Transverse colon (tissue), 4 donors: ENCODE measurements around the gene SNAPC3. TPM values are rescaled to one million over a fixed set of nuclear protein-coding genes. Genes with fewer than 3 reads are reported as not detected.

Source experiments
- DNase-seq: peaks from one replicate; pipeline ENCODE4 v3.0.0-alpha.2; 2019
- H3K27ac ChIP-seq, 4 donors: fragments of 200-600 bp; sonication (generic); 2 replicates each; pipeline ENCODE4 v1.5.1; 2016 to 2018; ENCODE audit warnings: inconsistent platforms in 4 of 4
- H3K27me3 ChIP-seq: fragments of 200-600 bp; sonication (generic); 2 replicates; pipeline ENCODE4 v1.5.1; 2017; ENCODE audit warnings: inconsistent platforms
- H3K36me3 ChIP-seq, 4 donors: fragments of 200-600 bp; sonication (generic); 2 replicates each; pipeline ENCODE4 v1.5.1; 2017 to 2019; ENCODE audit warnings: inconsistent platforms in 4 of 4
- H3K4me1 ChIP-seq, 4 donors: fragments of 200-600 bp; sonication (generic); 2 replicates each; pipeline ENCODE4 v1.5.1; 2017 to 2020; ENCODE audit warnings: inconsistent platforms in 4 of 4
- H3K4me3 ChIP-seq, 4 donors: fragments of 200-600 bp; sonication (generic); 1 replicate in 1 of 4; 2 replicates in 3 of 4; pipeline versions ENCODE4 v1.5.1 to v1.6.1; 2017 to 2019; ENCODE audit warnings: inconsistent platforms in 4 of 4
- H3K9me3 ChIP-seq, 2 donors: fragments of 200-600 bp; sonication (generic); 2 replicates each; pipeline ENCODE4 v1.5.1; 2017 to 2019; ENCODE audit warnings: inconsistent platforms in 2 of 2
- EP300 ChIP-seq: sonication (generic); formaldehyde crosslinking; IDR thresholded peaks from one replicate; pipeline ENCODE4 v1.6.1; 2017; ENCODE audit warnings: antibody characterized with exemption, low read depth
- POLR2A ChIP-seq: fragments of 450-650 bp; IDR thresholded peaks from one replicate; pipeline ENCODE4 v1.6.1; 2016; ENCODE audit warnings: antibody characterized with exemption, mild to moderate bottlenecking, moderate library complexity
- POLR2AphosphoS5 ChIP-seq, 3 donors: sonication (generic); formaldehyde crosslinking; IDR thresholded peaks; one replicate each; pipeline ENCODE4 v1.6.1; 2016; ENCODE audit warnings: antibody characterized with exemption in 3 of 3
- WGBS, 2 donors: methylation state at CpG; one replicate each; pipeline ENCODE4 v1.1.5; 2018; ENCODE audit warnings: low coverage in 1 of 2; 5-methylcytosine and 5-hydroxymethylcytosine counted together
- in situ Hi-C, 4 donors: fragments of 200-750 bp; cut with MboI; loops; one replicate each; pipeline versions ENCODE4 v1.15.0 to v1.15.1; 2017; ENCODE audit warnings: low sequenced_read_pairs in 3 of 4, low pct_ligation_motif_present in 1 of 4, low pct_unique_long_range_greater_than_20kb in 1 of 4
- intact Hi-C: fragments of 100-400 bp; cut with DNase I; formaldehyde crosslinking; loops from one replicate; pipeline ENCODE4 v1.15.1; 2023; ENCODE audit warnings: low total_unique reads
- total RNA-seq, 4 donors: library from RNA; depleted of rRNA; stranded (reverse); fragments of >200 nt; gene quantifications; one replicate each; pipeline ENCODE4 v1.1.0, GENCODE V29; 2016
- TF ChIP-seq, protein P1 (sequence below), 5 experiments: fragments of 200-600 bp in 3 of 5; fragments of 450-650 bp in 2 of 5; sonication (generic) in 3 of 5; IDR thresholded peaks; 1 replicate in 2 of 5; 2 replicates in 3 of 5; pipeline ENCODE4 v1.5.1; 2016 to 2017; ENCODE audit warnings: antibody characterized with exemption in 5 of 5, inconsistent platforms in 3 of 5, mild to moderate bottlenecking in 2 of 5, moderate library complexity in 1 of 5

The SNAPC3 gene
- total RNA-seq, 4 donors from 2014 or later: 44.9 to 70.7 (median 52.5) TPM

DNA sequence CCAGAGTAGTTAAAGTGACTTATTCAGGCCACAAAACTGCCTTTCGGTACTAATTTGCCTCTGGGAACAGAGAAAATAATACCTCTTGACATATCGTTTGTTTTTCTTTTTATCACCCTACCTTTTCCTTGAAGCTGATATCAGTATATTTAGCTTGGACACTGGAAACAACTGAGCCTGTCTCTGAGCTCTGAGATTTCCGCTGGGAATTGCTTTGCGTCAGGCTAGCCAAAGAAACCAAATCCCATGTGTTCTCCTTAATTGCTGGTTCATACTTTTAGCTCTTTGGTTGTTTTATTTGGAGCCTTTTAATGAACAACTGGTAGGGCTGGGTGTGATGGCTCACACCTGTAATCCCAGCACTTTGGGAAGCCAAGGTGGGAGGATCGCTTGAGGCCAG, 30.3 kb upstream of the SNAPC3 start:
- TF ChIP-seq POLR2A: no peak
- TF ChIP-seq, protein P1, sequence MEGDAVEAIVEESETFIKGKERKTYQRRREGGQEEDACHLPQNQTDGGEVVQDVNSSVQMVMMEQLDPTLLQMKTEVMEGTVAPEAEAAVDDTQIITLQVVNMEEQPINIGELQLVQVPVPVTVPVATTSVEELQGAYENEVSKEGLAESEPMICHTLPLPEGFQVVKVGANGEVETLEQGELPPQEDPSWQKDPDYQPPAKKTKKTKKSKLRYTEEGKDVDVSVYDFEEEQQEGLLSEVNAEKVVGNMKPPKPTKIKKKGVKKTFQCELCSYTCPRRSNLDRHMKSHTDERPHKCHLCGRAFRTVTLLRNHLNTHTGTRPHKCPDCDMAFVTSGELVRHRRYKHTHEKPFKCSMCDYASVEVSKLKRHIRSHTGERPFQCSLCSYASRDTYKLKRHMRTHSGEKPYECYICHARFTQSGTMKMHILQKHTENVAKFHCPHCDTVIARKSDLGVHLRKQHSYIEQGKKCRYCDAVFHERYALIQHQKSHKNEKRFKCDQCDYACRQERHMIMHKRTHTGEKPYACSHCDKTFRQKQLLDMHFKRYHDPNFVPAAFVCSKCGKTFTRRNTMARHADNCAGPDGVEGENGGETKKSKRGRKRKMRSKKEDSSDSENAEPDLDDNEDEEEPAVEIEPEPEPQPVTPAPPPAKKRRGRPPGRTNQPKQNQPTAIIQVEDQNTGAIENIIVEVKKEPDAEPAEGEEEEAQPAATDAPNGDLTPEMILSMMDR (IDR thresholded peaks at IDR 0.05): no peak
- TF ChIP-seq POLR2AphosphoS5 (IDR thresholded peaks at IDR 0.05): no peak
- TF ChIP-seq EP300: no peak
- WGBS, 2 donors: 85 to 87% methylated on average over 4 to 5 of the region's 5 CpGs
- intact Hi-C loops: no loop called here
- Histone ChIP-seq H3K36me3 (no peaks in the 10 kb centered on the region), H3K27ac (no peak overlapping the region), H3K9me3 (no peaks in the 10 kb centered on the region), H3K4me1 (peaks cover 0 to 24% (median 15%) of the 10 kb centered on the region in 4 donors), H3K27me3 (no peaks in the 10 kb centered on the region), H3K4me3 (no peak overlapping the region)
- DNase-seq: no peak
- in situ Hi-C loops: no loop called here

DNA sequence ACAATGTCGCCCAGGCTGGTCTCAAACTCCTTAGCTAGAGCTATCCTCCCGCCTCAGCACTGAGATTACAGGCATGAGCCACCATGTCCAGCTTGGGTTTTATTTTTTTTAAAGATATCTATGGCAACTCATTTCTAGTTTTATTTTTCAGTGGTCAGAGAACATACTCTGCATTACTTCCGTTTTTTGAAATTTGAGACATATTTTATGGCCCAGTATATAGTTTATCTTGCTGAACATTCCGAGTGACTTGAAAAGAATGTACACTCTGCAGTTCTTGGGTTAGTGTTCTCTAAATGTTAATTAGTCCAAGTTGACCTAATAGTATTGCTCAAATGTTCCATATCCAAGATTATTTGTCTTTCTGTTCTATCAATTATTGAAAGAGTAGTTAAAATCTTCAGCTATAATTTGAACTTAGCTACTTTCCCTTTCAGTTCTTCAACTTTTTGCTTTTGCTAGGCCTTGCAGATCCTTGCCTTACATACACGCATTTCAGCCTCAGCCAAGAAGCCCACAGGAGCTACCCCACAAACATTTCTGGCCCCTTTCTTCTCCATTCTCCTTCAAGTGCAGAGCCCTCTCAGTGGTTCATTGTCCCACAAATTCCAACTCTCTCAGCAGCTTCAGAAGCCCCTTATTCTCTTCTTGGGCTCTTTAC, 22.3 kb upstream of the SNAPC3 start:
- H3K27ac ChIP-seq: peak overlapping the region in 3 of 4 donors; percentile 15 to 29 (median 24)
- TF ChIP-seq POLR2AphosphoS5 (IDR thresholded peaks at IDR 0.05) (no peak), POLR2A (no peak), EP300 (no peak)
- TF ChIP-seq, protein P1 (IDR thresholded peaks at IDR 0.05): no peak
- H3K4me1 ChIP-seq: peaks cover 0 to 9% (median 4%) of the 10 kb centered on the region in 4 donors
- no peaks in the 10 kb centered on the region for H3K9me3 ChIP-seq
- DNase-seq: no peak
- no peak overlapping the region for H3K4me3 ChIP-seq
- in situ Hi-C loops: loop anchor here in 3 of 4 donors (25.0 kb wide), 3 partner anchors 88 to 188 kb away; partner anchors contain the start of gene TTC39B (in 1 of the 3)
- no peaks in the 10 kb centered on the region for H3K27me3 ChIP-seq
- 45 to 46% methylated on average over 5 of the region's 5 CpGs for WGBS, 2 donors
- intact Hi-C loops: no loop called here
- H3K36me3 ChIP-seq: no peaks in the 10 kb centered on the region

DNA sequence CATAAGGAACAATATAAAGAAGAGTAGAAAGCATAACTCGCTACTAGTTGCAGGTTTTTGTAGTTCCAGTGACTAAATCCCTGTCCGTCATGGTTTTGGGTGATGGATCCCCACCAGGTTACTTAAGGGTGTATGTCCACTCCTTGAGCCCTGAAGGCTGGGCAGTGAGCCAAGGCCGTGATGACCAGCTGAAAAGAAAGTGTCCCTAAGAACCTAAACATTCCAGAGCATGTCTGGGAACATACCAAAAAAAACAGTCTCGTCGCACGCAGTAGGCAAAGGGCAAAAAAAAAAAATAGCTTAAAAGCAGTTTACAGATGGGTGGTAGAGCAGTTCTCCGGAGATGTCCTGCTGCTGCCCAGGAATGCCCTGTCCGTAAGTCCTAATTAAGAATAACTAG, 21.4 kb upstream of the SNAPC3 start:
- Histone ChIP-seq H3K27me3 (no peaks in the 10 kb centered on the region), H3K4me1 (peaks cover 0 to 9% (median 4%) of the 10 kb centered on the region in 4 donors), H3K4me3 (no peak overlapping the region), H3K27ac (peak overlapping the region in 1 of 4 donors; percentile 24), H3K36me3 (no peaks in the 10 kb centered on the region), H3K9me3 (no peaks in the 10 kb centered on the region)
- WGBS, 2 donors: 74 to 82% methylated on average over 5 to 8 of the region's 8 CpGs
- TF ChIP-seq EP300 (no peak), POLR2A (no peak), POLR2AphosphoS5 (IDR thresholded peaks at IDR 0.05) (no peak)
- TF ChIP-seq, protein P1 (IDR thresholded peaks at IDR 0.05): no peak
- DNase-seq: no peak
- in situ Hi-C loops (loop anchor here in 3 of 4 donors (25.0 kb wide), 3 partner anchors 89 to 189 kb away; partner anchors contain the start of gene TTC39B (in 1 of the 3)), intact Hi-C loops (no loop called here)

DNA sequence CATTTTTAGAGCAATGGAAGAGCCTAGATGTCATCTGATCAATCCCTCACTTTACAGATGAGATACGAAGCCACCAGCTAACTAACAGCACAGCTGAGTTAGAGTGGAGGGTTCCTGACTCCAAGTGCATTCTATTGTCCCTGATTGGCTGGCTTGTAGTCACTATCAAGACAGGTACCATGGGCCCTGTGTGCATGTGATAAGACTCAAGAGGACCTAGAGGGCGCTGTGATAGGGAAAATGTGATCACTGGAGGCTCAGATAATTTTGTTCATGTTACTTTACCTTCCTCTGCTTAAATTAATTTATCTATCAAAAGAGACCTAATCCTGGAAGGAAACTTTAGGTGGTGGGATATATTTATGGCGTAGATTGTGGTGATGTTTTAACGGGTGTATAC, 19.5 kb upstream of the SNAPC3 start:
- H3K4me3 ChIP-seq: no peak overlapping the region
- H3K27ac ChIP-seq: no peak overlapping the region
- DNase-seq: no peak
- H3K36me3 ChIP-seq: no peaks in the 10 kb centered on the region
- in situ Hi-C loops: loop anchor here in 3 of 4 donors (25.0 kb wide), 3 partner anchors 91 to 191 kb away; partner anchors contain the start of gene TTC39B (in 1 of the 3)
- TF ChIP-seq, protein P1 (IDR thresholded peaks at IDR 0.05): peak in 4 of 5 experiments; percentile 15 to 27 (median 21)
- TF ChIP-seq POLR2A: no peak
- intact Hi-C loops: no loop called here
- no peaks in the 10 kb centered on the region for H3K9me3 ChIP-seq
- H3K27me3 ChIP-seq: no peaks in the 10 kb centered on the region
- WGBS, 2 donors: 78 to 84% methylated on average over 2 to 4 of the region's 4 CpGs
- peaks cover 0 to 9% (median 4%) of the 10 kb centered on the region in 4 donors for H3K4me1 ChIP-seq
